ENCODE measurements around the gene TSPAN33. TPM values are rescaled to one million over a fixed set of nuclear protein-coding genes. Genes with fewer than 3 reads are reported as not detected.

TSPAN33 gene
- total and polyA plus RNA-seq, 4 donors: 3.3 to 8.2 (median 5.9) TPM

GRCh38 chr7:129146237-129146979, 1.9 kb downstream of the TSPAN33 start:
- Histone ChIP-seq H3K9ac (ENCODE audit: insufficient read depth in 1 of 2, low read length in 2 of 2) (no peak overlapping the region), H3K27me3 (ENCODE audit: control insufficient read depth in 3 of 3, insufficient read depth in 3 of 3, low read length in 2 of 3) (peaks cover 0 to 79% (median 14%) of the 10 kb centered on the region in 3 donors)
- no peak for ATAC-seq (ENCODE audit: insufficient read depth, low FRiP score)

GRCh38 chr7:129147731-129148130, 3.2 kb downstream of the TSPAN33 start:
- ATAC-seq (ENCODE audit: insufficient read depth, low FRiP score) (no peak), DNase-seq (no peak)
- Histone ChIP-seq H3K36me3 (ENCODE audit: control insufficient read depth in 4 of 4, insufficient read depth in 4 of 4, low read length in 4 of 4) (no peaks in the 10 kb centered on the region), H3K4me3 (no peak overlapping the region), H3K9me3 (ENCODE audit: control insufficient read depth in 4 of 4, insufficient read depth in 3 of 4, low read length in 3 of 4) (no peaks in the 10 kb centered on the region), H3K27me3 (ENCODE audit: control insufficient read depth in 3 of 3, insufficient read depth in 3 of 3, low read length in 2 of 3) (peaks cover 0 to 79% (median 11%) of the 10 kb centered on the region in 3 donors), H3K4me1 (ENCODE audit: control insufficient read depth in 5 of 5, insufficient read depth in 5 of 5, low read length in 5 of 5) (peaks cover 0 to 22% (median 0%) of the 10 kb centered on the region in 5 donors), H3K27ac (ENCODE audit: low read depth in 1 of 2, low read length in 1 of 2) (no peak overlapping the region), H3K9ac (ENCODE audit: insufficient read depth in 1 of 2, low read length in 2 of 2) (no peak overlapping the region)
- no peak for TF ChIP-seq CTCF (IDR thresholded peaks at IDR 0.05; ENCODE audit: control extremely low read depth, extremely low read depth)
- WGBS, 2 donors: 57 to 77% methylated on average over 3 of the region's 3 CpGs

More at GRCh38 chr7:129146237-129146979, 1.9 kb downstream of the TSPAN33 start:
- no peak for TF ChIP-seq CTCF (IDR thresholded peaks at IDR 0.05; ENCODE audit: control extremely low read depth, extremely low read depth)
- 66 to 68% methylated on average over 8 of the region's 8 CpGs for WGBS, 2 donors
- Histone ChIP-seq H3K27ac (ENCODE audit: low read depth in 1 of 2, low read length in 1 of 2) (no peak overlapping the region), H3K9me3 (ENCODE audit: control insufficient read depth in 4 of 4, insufficient read depth in 3 of 4, low read length in 3 of 4) (no peaks in the 10 kb centered on the region), H3K4me3 (no peak overlapping the region), H3K4me1 (ENCODE audit: control insufficient read depth in 5 of 5, insufficient read depth in 5 of 5, low read length in 5 of 5) (peaks cover 0 to 22% (median 0%) of the 10 kb centered on the region in 5 donors), H3K36me3 (ENCODE audit: control insufficient read depth in 4 of 4, insufficient read depth in 4 of 4, low read length in 4 of 4) (no peaks in the 10 kb centered on the region)
- peak; percentile 35 to 46 (median 37) for DNase-seq

- no peak for TF ChIP-seq CTCF (IDR thresholded peaks at IDR 0.05; ENCODE audit: control extremely low read depth, extremely low read depth)
- H3K9me3 ChIP-seq (ENCODE audit: control insufficient read depth in 4 of 4, insufficient read depth in 3 of 4, low read length in 3 of 4): no peaks in the 10 kb centered on the region
- 55 to 63% methylated on average over 8 of the region's 8 CpGs for WGBS, 2 donors
- H3K27ac ChIP-seq (ENCODE audit: low read depth in 1 of 2, low read length in 1 of 2): no peak overlapping the region
- peaks cover 0 to 16% (median 0%) of the 10 kb centered on the region in 5 donors for H3K4me1 ChIP-seq (ENCODE audit: control insufficient read depth in 5 of 5, insufficient read depth in 5 of 5, low read length in 5 of 5)
- no peak overlapping the region for H3K4me3 ChIP-seq
- peaks cover 0 to 70% (median 0%) of the 10 kb centered on the region in 3 donors for H3K27me3 ChIP-seq (ENCODE audit: control insufficient read depth in 3 of 3, insufficient read depth in 3 of 3, low read length in 2 of 3)
- no peak for DNase-seq
- no peak for ATAC-seq (ENCODE audit: insufficient read depth, low FRiP score)
- H3K9ac ChIP-seq (ENCODE audit: insufficient read depth in 1 of 2, low read length in 2 of 2): no peak overlapping the region
- no peaks in the 10 kb centered on the region for H3K36me3 ChIP-seq (ENCODE audit: control insufficient read depth in 4 of 4, insufficient read depth in 4 of 4, low read length in 4 of 4)
Measured at GRCh38 chr7:129149511-129149910, 5.0 kb downstream of the TSPAN33 start.

Measured in lung (tissue), 12 donors.